ENCODE measurements around the gene CCDC12.

Gene CCDC12

GRCh38 chr3:46903341-46904302 lies 72.9 kb downstream of the CCDC12 start:
- ChIA-PET POLR2A (no interaction called here), CTCF (interaction anchor here (1.1 to 13.0 kb wide), 4 partner anchors 8 to 196 kb away, joined by 3 to 161 read pairs (median 10); no protein-coding TSS in a partner anchor)
- H3K4me3 ChIP-seq (ENCODE audit: low read depth, low read length): no peak overlapping the region
- TF ChIP-seq CTCF (IDR thresholded peaks at IDR 0.05; ENCODE audit: insufficient read depth, low read length, missing control alignments): no peak
- DNase-seq (ENCODE audit: low read depth, low spot score): no peak

- no peak for DNase-seq (ENCODE audit: low read depth, low spot score)
- no peak for TF ChIP-seq CTCF (IDR thresholded peaks at IDR 0.05; ENCODE audit: insufficient read depth, low read length, missing control alignments)
- H3K4me3 ChIP-seq (ENCODE audit: low read depth, low read length): no peak overlapping the region
- ChIA-PET CTCF (interaction anchor here (1.7 to 13.0 kb wide), 3 partner anchors 10 to 194 kb away, joined by 5 to 161 read pairs (median 21); no protein-coding TSS in a partner anchor), POLR2A (no interaction called here)
These were observed 74.3 kb downstream of the CCDC12 start for GRCh38 chr3:46902188-46902631.

- ChIA-PET POLR2A (interaction anchor here (0.6 kb wide), 1 partner anchor 479 kb away, joined by 3 read pairs; the partner anchor contains the start of gene PTPN23), CTCF (interaction anchor here (1.7 to 13.0 kb wide), 5 partner anchors 8 to 199 kb away, joined by 5 to 161 read pairs (median 19); no protein-coding TSS in a partner anchor)
- no peak overlapping the region for H3K4me3 ChIP-seq (ENCODE audit: low read depth, low read length)
- no peak for DNase-seq (ENCODE audit: low read depth, low spot score)
- no peak for TF ChIP-seq CTCF (IDR thresholded peaks at IDR 0.05; ENCODE audit: insufficient read depth, low read length, missing control alignments)
These were observed 74.9 kb downstream of the CCDC12 start for GRCh38 chr3:46901591-46902187.

GRCh38 chr3:46901061-46901460 lies 75.5 kb downstream of the CCDC12 start:
- no peak for TF ChIP-seq CTCF (IDR thresholded peaks at IDR 0.05; ENCODE audit: insufficient read depth, low read length, missing control alignments)
- H3K4me3 ChIP-seq (ENCODE audit: low read depth, low read length): no peak overlapping the region
- ChIA-PET POLR2A (no interaction called here), CTCF (interaction anchor here (0.7 to 13.0 kb wide), 6 partner anchors 8 to 198 kb away, joined by 3 to 161 read pairs (median 12); no protein-coding TSS in a partner anchor)
- no peak for DNase-seq (ENCODE audit: low read depth, low spot score)

GRCh38 chr3:46900356-46900755 lies 76.2 kb downstream of the CCDC12 start:
- TF ChIP-seq CTCF (IDR thresholded peaks at IDR 0.05; ENCODE audit: insufficient read depth, low read length, missing control alignments): no peak
- POLR2A ChIA-PET: no interaction called here
- DNase-seq (ENCODE audit: low read depth, low spot score): no peak
- CTCF ChIA-PET: interaction anchor here (1.7 to 13.0 kb wide), 5 partner anchors 9 to 198 kb away, joined by 5 to 161 read pairs (median 19); no protein-coding TSS in a partner anchor
- H3K4me3 ChIP-seq (ENCODE audit: low read depth, low read length): no peak overlapping the region

GRCh38 chr3:46900007-46900292 lies 76.6 kb downstream of the CCDC12 start:
- ChIA-PET CTCF (interaction anchor here (1.7 to 13.0 kb wide), 4 partner anchors 9 to 197 kb away, joined by 5 to 161 read pairs (median 17); no protein-coding TSS in a partner anchor), POLR2A (no interaction called here)
- DNase-seq (ENCODE audit: low read depth, low spot score): no peak
- no peak overlapping the region for H3K4me3 ChIP-seq (ENCODE audit: low read depth, low read length)
- TF ChIP-seq CTCF (IDR thresholded peaks at IDR 0.05; ENCODE audit: insufficient read depth, low read length, missing control alignments): no peak
